Posterior vena cava (tissue), 2 donors: ENCODE results near the gene MRGPRF. TPM values are rescaled to one million over a fixed set of nuclear protein-coding genes. Genes with fewer than 3 reads are reported as not detected.

ENCODE experiments used
- DNase-seq: peaks from one replicate; pipeline ENCODE4 v3.0.0-alpha.2; 2020; ENCODE audit warnings: low spot score
- intact Hi-C, 2 donors: fragments of 100-400 bp; cut with DNase I; formaldehyde crosslinking; loops; one replicate each; pipeline versions ENCODE4 v1.14.1 to v1.14.2; 2022 to 2023
- total RNA-seq, 2 donors: library from RNA; stranded (reverse); fragmentation: NEBNext Ultra II Directional; extraction: Animal tissue kit (Norgen Biotek cat#: 25700); gene quantifications; one replicate each; pipeline ENCODE4 v1.2.1, GENCODE V29; 2021
- donor health status: DM: yes; HTN: yes; CAD: no.
- donor health status: DM: yes; HTN: yes; CAD: no.

Gene MRGPRF
- total RNA-seq, 2 donors from 2014 or later, result 117 to 138 TPM

DNA sequence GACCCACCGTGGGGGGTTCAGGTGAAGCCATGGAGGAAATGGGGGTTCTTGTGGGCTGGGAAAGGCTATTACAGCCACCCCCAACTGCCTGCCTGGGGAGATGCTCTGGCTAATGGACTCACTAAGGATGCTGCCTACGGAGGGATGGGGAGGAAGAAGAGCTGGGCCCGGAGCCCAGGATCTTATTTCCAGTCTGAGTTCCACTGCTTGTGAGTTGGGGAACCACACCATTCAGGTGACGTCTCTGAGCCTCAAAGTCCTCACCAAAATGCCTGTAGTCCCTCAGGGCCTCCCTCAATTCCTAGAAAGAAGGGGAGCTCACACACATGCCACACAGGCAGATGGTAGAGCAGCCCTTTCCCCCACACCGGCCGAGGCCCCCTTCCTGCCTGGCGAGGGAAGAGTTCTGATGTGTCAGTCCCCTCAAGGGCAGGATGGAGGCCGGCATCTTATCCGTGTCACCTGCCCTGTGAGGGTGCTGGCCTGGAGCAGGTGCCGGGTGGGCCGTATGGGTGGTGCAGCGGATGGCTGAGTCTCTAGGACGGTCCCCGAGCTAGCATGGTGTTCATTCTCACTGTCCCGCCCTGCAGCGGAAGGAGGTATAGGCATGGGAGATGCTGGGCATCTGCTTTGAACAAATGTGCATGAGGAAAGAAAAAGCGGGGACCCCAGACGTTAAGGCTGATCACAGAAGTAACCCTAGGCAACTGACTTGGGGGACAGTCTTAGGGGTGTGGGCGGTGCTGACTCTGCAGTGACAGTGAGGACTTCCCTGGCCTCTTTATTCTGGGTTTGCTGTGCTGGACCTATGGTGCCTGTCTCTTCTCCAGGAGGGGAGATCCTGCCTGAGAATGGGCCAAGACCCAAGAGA, 15.7 kb downstream of the MRGPRF start:
- peak; percentile 60 for DNase-seq
- intact Hi-C loops, result loop anchor here in 1 of 2 donors (5.0 kb wide), 1 partner anchor 40 kb away; no protein-coding TSS in a partner anchor

- DNase-seq, result peak; percentile 37
- intact Hi-C loops, result loop anchor here in 1 of 2 donors (5.0 kb wide), 1 partner anchor 39 kb away; no protein-coding TSS in a partner anchor
Measured at GRCh38 chr11:68996376-68997123, 16.5 kb downstream of the MRGPRF start.

GRCh38 chr11:68994894-68995285, 18.2 kb downstream of the MRGPRF start:
- intact Hi-C loops, result loop anchor here in 1 of 2 donors (5.0 kb wide), 1 partner anchor 38 kb away; no protein-coding TSS in a partner anchor
- no peak for DNase-seq

GRCh38 chr11:68994161-68994893, 18.7 kb downstream of the MRGPRF start:
- intact Hi-C loops, result no loop called here
- DNase-seq, result no peak

DNA sequence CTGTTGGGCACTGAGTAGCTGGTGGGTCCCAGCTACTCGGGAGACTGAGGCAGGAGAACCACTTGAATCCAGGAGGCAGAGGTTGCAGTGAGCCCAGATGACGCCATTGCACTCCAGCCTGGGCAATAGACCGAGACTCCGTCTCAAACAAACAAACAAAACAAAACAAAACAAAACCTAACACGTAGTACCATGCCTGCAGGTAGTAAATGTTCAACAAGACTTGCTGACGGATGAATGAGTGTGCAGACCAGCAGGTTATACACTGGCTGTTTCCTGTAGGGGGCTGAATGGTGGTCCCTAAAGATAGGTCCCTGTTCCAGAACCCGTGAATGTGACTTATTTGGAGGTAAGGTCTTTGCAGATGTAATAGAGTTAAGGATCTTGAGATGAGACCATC, 19.5 kb downstream of the MRGPRF start:
- intact Hi-C loops, result no loop called here
- no peak for DNase-seq

GRCh38 chr11:68992743-68993255, 20.2 kb downstream of the MRGPRF start:
- intact Hi-C loops, result no loop called here
- DNase-seq, result peak; percentile 57

DNA sequence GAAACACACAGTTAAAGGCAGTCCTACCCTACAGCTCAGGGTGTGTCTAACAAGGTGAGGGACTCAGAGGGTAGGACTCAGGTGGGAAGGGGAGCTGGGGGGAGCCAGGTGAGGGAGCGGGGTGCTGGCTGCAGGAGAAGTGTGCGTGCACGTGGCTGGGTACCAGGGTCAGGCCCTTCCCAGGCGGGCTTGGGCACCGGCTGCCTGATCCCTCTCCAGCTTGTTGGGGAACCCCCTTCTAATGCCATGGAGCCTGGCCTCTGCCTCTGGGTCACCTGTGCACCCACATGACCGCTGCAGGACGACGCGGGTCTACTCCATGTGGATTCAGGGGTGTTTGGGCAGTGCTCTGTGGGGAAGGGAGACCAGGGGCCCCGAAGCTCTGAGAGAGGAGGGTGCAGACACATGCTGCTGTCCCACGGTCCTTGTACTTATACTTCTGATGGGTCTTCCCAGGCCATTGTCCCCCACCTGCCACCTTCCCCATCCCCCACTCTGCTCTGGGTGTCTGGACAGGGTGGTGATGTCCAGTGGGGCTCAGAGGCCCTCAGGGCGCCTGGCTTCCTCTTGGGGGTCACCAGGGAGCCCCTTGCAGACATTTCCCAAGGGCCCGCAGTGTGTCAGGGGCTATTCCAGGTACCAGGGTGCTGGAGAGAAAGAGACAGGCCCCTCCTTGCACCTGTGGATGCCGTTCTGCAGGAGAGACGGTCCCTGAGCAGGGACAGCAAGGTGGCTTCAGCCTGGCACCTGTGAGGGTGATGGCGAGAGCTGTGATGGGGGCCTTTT, 21.9 kb downstream of the MRGPRF start:
- intact Hi-C loops, result no loop called here
- peak; percentile 51 for DNase-seq

DNA sequence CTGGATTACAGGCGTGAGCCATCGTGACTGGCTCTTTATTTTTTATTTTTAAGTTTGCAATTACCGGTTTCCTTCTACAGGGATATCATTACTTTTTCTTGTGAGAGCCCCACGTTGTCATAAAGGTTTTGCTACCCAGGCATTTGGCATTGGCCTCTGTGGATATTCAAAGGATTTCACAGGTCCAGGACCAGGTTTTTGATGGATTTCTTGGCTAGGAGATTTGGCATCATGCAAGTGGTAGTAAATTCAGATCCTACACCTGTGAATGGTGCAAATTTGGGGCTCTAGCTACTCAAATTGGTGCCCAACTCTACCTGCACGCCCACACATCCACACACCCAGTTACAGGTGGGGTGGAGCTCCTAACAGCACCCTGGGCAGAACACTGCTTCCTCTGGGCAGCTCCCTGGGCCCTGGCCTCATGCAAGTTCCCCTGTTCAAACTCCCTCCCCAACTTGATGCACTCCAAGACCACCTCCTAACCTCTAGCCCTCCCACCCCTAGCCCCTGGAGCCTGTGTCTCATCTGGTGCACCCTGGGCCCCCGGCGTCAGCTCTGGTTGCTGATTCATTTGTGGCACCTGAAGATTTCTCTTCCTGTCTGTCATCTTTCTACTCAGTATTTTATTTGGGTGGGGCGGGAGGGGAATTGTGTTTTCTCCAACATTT, 23.0 kb downstream of the MRGPRF start:
- DNase-seq, result peak; percentile 45
- intact Hi-C loops, result no loop called here

GRCh38 chr11:68988491-68988890, 24.6 kb downstream of the MRGPRF start:
- DNase-seq, result no peak
- intact Hi-C loops, result no loop called here

DNA sequence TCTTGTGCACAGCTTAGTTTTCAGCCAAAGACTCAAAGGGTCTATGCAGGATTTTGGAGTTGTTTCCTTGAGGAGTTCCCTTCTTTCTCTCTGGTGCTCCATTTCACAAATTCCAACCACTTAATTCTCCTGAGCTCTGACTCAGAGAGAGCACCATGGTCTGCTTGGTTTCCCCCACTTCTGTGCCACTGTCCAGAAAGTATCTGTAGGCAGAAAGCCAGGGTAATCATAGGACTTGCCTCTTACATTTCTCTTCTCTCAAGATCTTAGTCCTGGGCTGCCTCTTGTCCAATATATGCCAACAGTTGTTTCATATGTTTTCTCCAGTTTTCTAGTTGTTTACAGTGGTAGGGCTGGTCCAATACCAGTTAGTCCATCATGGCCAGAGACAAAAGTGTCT, 25.8 kb downstream of the MRGPRF start:
- no peak for DNase-seq
- intact Hi-C loops, result no loop called here

GRCh38 chr11:68983801-68984200, 29.2 kb downstream of the MRGPRF start:
- intact Hi-C loops, result no loop called here
- DNase-seq, result peak; percentile 41

DNA sequence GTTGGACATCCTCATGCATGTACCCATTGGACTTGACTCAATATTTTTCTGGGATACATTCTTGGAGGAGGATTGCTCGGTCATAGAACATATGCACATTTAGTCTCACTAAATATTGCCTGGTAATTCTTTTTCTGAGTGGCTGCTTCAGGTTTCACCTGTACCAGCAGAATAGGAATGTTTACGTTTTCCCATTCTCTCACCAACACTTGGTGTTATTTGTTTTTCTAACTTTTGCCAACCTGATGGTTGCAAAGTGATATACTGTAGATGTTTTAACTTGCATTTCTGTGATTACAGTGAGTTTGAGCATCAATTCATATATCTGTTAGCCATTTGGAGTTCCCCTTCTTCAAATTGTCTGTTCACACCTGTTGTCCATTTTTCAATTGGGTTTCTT, 30.9 kb downstream of the MRGPRF start:
- intact Hi-C loops, result no loop called here
- no peak for DNase-seq

- intact Hi-C loops, result no loop called here
- peak; percentile 15 for DNase-seq
Measured at GRCh38 chr11:68980776-68981065, 32.3 kb downstream of the MRGPRF start, which contains the start of gene MRGPRD. Gene MRGPRD, minus strand, starts transcription at chr11:68980986. Its CDS starts 0 bp downstream, at chr11:68980986.

DNA sequence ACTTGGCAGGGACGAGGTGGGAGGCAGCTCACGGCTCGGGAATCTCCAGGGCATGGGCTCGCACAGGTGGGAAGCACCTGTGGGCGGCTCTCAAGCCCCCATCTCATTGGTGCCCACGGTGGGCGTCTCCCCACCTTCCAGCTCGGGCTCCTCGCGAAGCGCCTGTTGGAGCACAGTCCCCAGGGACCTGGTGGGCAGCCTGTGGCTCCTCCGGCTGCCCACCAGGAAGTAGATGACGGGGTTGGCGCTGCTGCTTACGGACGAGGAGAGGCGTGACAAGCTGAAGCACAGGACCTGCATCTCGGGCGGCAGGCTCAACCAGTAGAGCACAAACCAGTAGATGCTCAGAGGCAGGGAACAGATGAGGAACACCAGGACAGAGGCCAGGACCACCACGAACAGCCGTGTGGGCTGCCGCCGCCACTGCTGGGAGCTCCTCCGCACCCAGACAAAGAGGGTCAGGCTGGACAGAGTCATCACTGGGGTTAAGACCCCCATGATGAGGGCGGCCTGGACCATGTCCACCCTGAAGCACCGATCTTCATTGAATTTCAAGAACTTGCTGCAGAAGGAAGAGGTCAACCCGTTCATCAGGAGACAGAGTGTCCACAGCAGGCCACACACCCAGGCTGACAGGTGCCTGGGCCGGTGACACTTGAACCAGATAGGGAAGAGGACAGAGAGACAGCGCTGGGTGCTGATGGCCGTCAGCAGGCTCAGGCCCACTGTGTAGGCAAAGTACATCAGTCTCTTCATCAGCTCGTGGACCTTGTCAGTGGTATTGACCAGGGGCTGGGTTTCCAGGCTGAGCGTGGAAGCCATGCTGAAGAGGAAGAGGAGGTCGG, 32.9 kb downstream of the MRGPRF start:
- peak; percentile 71 for DNase-seq
- intact Hi-C loops, result no loop called here

GRCh38 chr11:68978931-68979594, 34.0 kb downstream of the MRGPRF start:
- intact Hi-C loops, result no loop called here
- DNase-seq, result peak; percentile 54

GRCh38 chr11:68978626-68978930, 34.5 kb downstream of the MRGPRF start:
- intact Hi-C loops, result no loop called here
- DNase-seq, result peak; percentile 32
